Epithelial cell of proximal tubule (primary cell): ENCODE measurements around the gene ISCU. TPM values are rescaled to one million over a fixed set of nuclear protein-coding genes. Genes with fewer than 3 reads are reported as not detected.

Experiments
- DNase-seq: peaks from one replicate; pipeline ENCODE4 v3.0.0-alpha.2; 2011; ENCODE audit warnings: low read depth
- H3K4me3 ChIP-seq: 2 replicates; pipeline ENCODE4 v1.5.1; 2011; ENCODE audit warnings: low read depth, mild to moderate bottlenecking, low read length
- total RNA-seq: library from RNA; depleted of rRNA; stranded (reverse); fragments of >200 nt; gene quantifications from 2 replicates; pipeline ENCODE4 v1.2.3, GENCODE V29; 2015
- TF ChIP-seq, protein P1 (sequence below): conservative IDR thresholded peaks from 2 replicates; pipeline ENCODE4 v1.5.1; 2012; ENCODE audit warnings: low read depth, mild to moderate bottlenecking, low read length

Gene ISCU
- total RNA-seq, 1 donor from 2014 or later: 128 TPM

DNA sequence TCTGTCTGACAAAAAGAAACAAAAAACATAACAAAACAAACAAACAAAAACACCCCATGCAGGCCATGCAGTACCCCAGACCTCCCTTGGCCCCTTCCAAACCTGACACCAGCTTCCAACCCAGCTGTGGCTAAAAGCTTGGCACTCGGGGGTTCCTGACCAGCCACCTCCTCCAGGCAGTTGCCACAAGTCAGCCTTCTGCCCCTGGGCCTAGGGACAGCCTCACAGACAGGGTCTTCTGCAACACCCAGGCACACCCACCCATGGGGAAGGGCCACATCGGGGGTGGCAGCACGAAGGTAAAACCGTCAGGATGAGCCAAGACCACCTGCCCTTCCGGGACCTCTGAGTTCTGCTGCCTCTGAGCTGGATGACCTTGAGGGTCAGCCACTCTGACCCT lies 46.2 kb downstream of the ISCU start:
- no peak overlapping the region for H3K4me3 ChIP-seq
- TF ChIP-seq, protein P1, sequence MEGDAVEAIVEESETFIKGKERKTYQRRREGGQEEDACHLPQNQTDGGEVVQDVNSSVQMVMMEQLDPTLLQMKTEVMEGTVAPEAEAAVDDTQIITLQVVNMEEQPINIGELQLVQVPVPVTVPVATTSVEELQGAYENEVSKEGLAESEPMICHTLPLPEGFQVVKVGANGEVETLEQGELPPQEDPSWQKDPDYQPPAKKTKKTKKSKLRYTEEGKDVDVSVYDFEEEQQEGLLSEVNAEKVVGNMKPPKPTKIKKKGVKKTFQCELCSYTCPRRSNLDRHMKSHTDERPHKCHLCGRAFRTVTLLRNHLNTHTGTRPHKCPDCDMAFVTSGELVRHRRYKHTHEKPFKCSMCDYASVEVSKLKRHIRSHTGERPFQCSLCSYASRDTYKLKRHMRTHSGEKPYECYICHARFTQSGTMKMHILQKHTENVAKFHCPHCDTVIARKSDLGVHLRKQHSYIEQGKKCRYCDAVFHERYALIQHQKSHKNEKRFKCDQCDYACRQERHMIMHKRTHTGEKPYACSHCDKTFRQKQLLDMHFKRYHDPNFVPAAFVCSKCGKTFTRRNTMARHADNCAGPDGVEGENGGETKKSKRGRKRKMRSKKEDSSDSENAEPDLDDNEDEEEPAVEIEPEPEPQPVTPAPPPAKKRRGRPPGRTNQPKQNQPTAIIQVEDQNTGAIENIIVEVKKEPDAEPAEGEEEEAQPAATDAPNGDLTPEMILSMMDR: no peak
- DNase-seq: no peak

DNA sequence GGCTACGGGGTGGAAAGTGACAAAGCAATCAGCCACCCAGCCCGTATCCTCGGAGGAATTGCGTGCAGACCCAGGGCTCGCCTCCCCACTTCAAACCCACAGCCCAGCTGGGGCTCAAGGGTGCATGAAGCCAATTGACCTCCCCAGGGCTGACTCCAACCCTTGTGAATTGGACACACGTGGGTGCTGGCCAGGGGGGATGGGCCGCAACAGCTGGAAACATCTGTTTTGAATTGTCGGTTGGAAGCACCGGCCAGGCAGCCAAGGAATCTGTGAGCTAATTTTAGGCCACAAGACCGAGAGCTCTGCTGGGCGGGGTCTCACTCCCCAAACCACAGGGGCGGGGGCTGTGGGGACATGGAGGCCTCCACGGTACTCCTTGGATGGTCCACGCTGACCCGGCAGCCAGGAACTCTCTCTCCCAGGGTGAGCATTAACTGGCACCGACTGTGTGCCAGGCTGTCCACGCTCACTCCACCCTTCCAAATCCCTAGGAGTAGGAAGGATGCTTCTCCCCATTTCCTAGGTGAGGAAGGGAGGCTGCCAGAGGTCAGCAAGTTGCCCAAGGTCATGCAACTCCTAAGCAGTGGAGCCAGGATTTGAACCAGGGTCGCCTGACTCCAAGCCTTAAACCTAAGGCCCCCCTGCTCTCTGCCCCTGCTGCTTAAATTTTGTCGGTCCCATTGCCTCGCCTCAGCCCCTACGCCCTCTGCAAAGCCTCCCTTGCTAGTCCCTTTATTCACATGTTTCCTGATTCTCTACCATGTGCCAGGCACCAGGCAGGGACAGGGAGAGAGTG lies 47.3 kb downstream of the ISCU start:
- TF ChIP-seq, protein P1: no peak
- DNase-seq: no peak
- no peak overlapping the region for H3K4me3 ChIP-seq

DNA sequence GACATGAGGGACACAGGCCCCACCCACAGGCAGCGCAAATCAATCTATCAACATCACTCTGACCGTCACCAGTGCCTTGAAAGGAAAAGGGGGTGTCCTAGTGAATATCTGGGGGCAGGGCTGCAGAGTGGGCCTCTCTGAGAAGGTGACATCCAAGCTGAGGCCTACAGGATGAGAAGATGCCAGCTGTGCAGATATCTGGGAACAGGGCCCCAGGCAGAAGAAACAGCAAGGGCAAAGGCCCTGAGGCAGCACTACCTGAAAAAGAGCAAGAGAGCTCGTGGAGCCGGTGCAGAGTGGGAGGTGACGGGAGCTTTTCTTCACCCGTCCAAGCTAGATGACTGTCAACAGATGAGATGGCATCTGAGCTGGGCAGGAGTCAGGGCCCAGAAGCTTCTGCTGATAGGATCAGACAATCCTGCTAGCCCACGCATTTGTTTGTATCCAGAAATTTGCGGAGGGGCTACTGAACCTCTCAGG lies 48.0 kb downstream of the ISCU start:
- TF ChIP-seq, protein P1: no peak
- no peak for DNase-seq
- no peak overlapping the region for H3K4me3 ChIP-seq

DNA sequence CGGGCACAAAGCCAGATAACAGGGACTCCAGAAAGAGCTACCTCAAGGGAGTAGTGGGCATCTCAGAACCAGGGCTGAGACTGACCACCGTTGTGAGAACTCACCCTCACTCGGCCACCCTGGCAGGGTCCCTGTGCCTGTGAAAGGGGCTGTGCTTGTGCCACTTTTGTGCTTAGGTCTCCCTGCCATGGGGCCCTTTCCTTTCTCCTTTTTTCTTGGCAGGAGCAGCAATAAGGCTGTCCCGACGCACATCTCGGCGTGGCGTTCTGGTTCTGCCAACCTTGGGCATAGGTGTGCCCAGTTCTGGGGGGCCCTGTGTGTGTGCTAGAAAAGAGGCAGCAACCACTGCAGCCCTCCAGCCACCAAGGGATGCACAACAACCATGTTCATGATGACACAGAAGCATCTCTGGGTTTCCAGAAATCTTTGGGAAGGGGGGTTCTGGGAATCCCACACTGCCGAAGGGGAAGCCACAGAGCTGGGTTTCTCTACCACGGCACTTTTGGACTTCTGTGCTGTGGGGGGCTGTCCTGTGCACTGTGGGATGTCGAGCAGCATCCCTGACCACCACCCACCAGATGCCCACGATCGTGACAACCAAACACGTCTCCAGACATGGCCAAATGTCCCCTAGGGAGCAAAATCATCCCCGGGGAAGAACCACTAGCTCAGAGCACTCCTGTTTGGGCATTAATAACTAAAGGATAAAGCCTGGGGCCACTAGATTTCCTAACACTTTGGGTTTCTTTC lies 48.6 kb downstream of the ISCU start:
- no peak for DNase-seq
- TF ChIP-seq, protein P1: no peak
- no peak overlapping the region for H3K4me3 ChIP-seq

DNA sequence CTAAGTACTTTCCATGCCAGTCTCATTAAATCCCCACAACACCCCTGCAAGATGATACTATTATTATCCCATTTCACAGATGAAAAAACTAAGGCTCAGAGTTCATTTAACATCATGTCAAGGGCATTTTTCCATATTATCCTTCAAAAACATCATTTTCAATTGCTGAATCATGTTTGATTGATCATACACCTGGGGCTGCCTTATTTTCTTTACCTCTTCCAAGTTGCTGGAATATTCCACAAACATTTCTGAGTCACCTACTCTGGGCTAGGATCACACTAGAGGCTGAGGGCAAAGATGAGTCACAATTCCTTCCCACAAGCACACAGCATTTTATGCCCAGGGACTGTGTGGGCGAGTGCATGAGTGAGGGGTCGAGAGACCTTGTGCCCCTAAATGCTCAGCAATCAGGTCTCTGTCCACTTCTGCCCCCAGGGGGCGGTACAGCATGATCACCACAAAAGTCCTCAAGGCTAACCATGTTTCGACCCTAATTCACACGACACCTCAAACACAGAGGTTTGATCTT lies 49.6 kb downstream of the ISCU start:
- no peak overlapping the region for H3K4me3 ChIP-seq
- TF ChIP-seq, protein P1: peak; percentile 59
- DNase-seq: peak; percentile 93

DNA sequence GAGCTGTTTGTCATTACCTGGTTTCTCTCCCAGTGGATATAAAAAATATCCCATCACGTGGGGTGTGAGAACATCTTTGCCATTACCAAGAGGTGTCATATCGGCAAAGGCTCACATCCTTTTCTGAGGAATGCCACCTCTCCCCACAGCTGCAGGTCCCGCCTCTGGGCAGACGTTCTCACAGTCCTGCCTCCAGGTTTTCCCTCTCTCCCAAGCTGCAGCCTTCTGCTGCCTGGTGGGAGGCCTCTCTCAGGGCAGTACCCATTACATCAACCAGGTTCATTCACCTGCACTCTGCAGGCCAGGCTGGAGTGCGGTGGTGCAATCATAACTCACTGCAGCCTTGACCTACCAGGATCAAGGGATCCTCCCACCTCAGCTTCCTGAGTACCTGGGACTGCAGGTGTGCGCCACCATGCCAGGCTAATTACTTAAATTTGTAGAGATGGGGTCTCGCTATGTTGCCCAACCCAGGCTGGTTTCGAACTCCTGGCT lies 50.4 kb downstream of the ISCU start:
- TF ChIP-seq, protein P1: no peak
- peak; percentile 52 for DNase-seq
- H3K4me3 ChIP-seq: no peak overlapping the region
